ENCODE results near the gene ALDH16A1. TPM values are rescaled to one million over a fixed set of nuclear protein-coding genes. Genes with fewer than 3 reads are reported as not detected.

Gene ALDH16A1
- total and polyA plus RNA-seq, 2 donors (not counting 3 experiments of a cell fraction or from before 2014, with no cell fraction given): 27.6 to 33.2 TPM

DNA sequence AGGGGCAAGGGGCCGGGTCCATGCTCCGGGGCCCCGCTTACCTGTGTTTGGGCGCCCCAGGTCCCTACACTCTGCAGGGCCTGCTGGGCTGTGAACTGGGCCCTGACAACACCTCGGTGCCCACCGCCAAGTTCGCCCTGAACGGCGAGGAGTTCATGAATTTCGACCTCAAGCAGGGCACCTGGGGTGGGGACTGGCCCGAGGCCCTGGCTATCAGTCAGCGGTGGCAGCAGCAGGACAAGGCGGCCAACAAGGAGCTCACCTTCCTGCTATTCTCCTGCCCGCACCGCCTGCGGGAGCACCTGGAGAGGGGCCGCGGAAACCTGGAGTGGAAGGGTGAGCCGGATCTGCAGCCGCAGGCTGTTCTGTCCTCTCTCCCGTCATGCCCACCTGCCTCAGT lies 61.1 kb downstream of the ALDH16A1 start:
- ChIA-PET CTCF (interaction anchor here (1.6 to 2.3 kb wide), 2 partner anchors 14 to 33 kb away, joined by 4 to 22 read pairs; partner anchors contain the start of gene RCN3), POLR2A (no interaction called here)
- no peak for TF ChIP-seq GATA2 (IDR thresholded peaks at IDR 0.05; ENCODE audit: insufficient read depth, insufficient read length, low read depth, low read length)
- TF ChIP-seq EZH2 (IDR thresholded peaks at IDR 0.05; ENCODE audit: borderline replicate concordance, low read depth, low read length, severe bottlenecking): no peak
- TF ChIP-seq POLR2AphosphoS5 (IDR thresholded peaks at IDR 0.05; ENCODE audit: insufficient read depth, low read depth, low read length): no peak
- TF ChIP-seq, protein P1, sequence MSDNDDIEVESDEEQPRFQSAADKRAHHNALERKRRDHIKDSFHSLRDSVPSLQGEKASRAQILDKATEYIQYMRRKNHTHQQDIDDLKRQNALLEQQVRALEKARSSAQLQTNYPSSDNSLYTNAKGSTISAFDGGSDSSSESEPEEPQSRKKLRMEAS (IDR thresholded peaks at IDR 0.05; ENCODE audit: insufficient read depth, insufficient read length): no peak
- no peak for TF ChIP-seq CTCF (IDR thresholded peaks at IDR 0.05; ENCODE audit: extremely low read depth in 1 of 2, insufficient read depth in 1 of 2, low read depth in 1 of 2, low read length in 2 of 2)
- TF ChIP-seq MYC (IDR thresholded peaks at IDR 0.05; ENCODE audit: low read depth, low read length): no peak
- no peaks in the 10 kb centered on the region for H3K79me2 ChIP-seq (ENCODE audit: control insufficient read depth, insufficient read depth, low read length)
- H3K27ac ChIP-seq (ENCODE audit: insufficient read depth, low read depth, low read length): no peak overlapping the region
- H3K27me3 ChIP-seq (ENCODE audit: control insufficient read depth in 2 of 2, insufficient read depth in 2 of 2, low read length in 2 of 2): no peaks in the 10 kb centered on the region
- H3K4me2 ChIP-seq (ENCODE audit: insufficient read depth, low read length): no peak overlapping the region
- no peak for FAIRE-seq
- H2AFZ ChIP-seq (ENCODE audit: low read depth, low read length): no peak overlapping the region
- H3K9me3 ChIP-seq (replicated peaks; ENCODE audit: control insufficient read depth, insufficient read depth, low read length): no peaks in the 10 kb centered on the region
- no peaks in the 10 kb centered on the region for H3K9me1 ChIP-seq (replicated peaks; ENCODE audit: control insufficient read depth, extremely low read depth, insufficient read depth, low read length)
- dilution Hi-C loops (cut with MboI; ENCODE audit: extremely low pct_ligation_motif_present, low sequenced_read_pairs): no loop called here
- no peak for DNase-seq (ENCODE audit: low read depth, low spot score)
- no peak overlapping the region for H3K4me3 ChIP-seq (replicated peaks in 1 of 3; ENCODE audit: insufficient read depth in 1 of 3, low read depth in 1 of 3, low read length in 3 of 3)
- no TSS peak for BruUV-seq (replicated peaks)
- H4K20me1 ChIP-seq (replicated peaks; ENCODE audit: control insufficient read depth, extremely low read depth, insufficient read depth, low read length): no peaks in the 10 kb centered on the region
- intact Hi-C loops (cut with micrococcal nuclease): no loop called here
- H3K4me1 ChIP-seq (ENCODE audit: control insufficient read depth, extremely low read depth, insufficient read depth, low read length): peaks cover 15% of the 10 kb centered on the region
- H3K9ac ChIP-seq (replicated peaks; ENCODE audit: extremely low read depth, insufficient read depth, low read length): no peak overlapping the region
- peaks cover 0 to 1% of the 10 kb centered on the region in 2 experiments for H3K36me3 ChIP-seq (ENCODE audit: control insufficient read depth in 2 of 2, extremely low read depth in 1 of 2, insufficient read depth in 2 of 2, low read length in 2 of 2)
